Chondrocyte (in vitro differentiated cells): Measurements from ENCODE around the gene SPRN. TPM values are rescaled to one million over a fixed set of nuclear protein-coding genes. Genes with fewer than 3 reads are reported as not detected.

Source experiments
- DNase-seq: peaks from one replicate; pipeline ENCODE4 v3.0.0; 2021; ENCODE audit warnings: mixed read lengths, low spot score
- H3K27ac Mint-ChIP-seq: one replicate; pipeline ENCODE4 v1.8.0; 2021; ENCODE audit warnings: mild to moderate bottlenecking, moderate library complexity, mixed read lengths; ENCODE audit not compliant: unreplicated experiment
- H3K27me3 Mint-ChIP-seq: 2 replicates; pipeline ENCODE4 v1.8.0; 2021; ENCODE audit warnings: low read depth, mixed read lengths
- H3K36me3 Mint-ChIP-seq: 2 replicates; pipeline ENCODE4 v1.8.0; 2021; ENCODE audit warnings: low read depth, mixed read lengths
- H3K4me1 Mint-ChIP-seq: 2 replicates; pipeline ENCODE4 v1.8.0; 2021; ENCODE audit warnings: low read depth, mild to moderate bottlenecking, mixed read lengths
- H3K4me3 Mint-ChIP-seq: one replicate; pipeline ENCODE4 v1.8.0; 2021; ENCODE audit warnings: mild to moderate bottlenecking, moderate library complexity, mixed read lengths; ENCODE audit not compliant: unreplicated experiment
- H3K9me3 Mint-ChIP-seq: 2 replicates; pipeline ENCODE4 v1.8.0; 2021; ENCODE audit warnings: low read depth, mixed read lengths
- total RNA-seq: library from RNA; stranded (reverse); gene quantifications from 3 replicates; pipeline ENCODE4 v1.2.1, GENCODE V29; 2021
- TF ChIP-seq, protein P1 (sequence below): fragments of 200-600 bp; sonication (generic); IDR thresholded peaks from 2 replicates; pipeline ENCODE4 v1.5.0; 2021; ENCODE audit warnings: antibody characterized with exemption, mild to moderate bottlenecking, moderate library complexity

Gene SPRN
- total RNA-seq, 1 donor from 2014 or later = 6.5 TPM

DNA sequence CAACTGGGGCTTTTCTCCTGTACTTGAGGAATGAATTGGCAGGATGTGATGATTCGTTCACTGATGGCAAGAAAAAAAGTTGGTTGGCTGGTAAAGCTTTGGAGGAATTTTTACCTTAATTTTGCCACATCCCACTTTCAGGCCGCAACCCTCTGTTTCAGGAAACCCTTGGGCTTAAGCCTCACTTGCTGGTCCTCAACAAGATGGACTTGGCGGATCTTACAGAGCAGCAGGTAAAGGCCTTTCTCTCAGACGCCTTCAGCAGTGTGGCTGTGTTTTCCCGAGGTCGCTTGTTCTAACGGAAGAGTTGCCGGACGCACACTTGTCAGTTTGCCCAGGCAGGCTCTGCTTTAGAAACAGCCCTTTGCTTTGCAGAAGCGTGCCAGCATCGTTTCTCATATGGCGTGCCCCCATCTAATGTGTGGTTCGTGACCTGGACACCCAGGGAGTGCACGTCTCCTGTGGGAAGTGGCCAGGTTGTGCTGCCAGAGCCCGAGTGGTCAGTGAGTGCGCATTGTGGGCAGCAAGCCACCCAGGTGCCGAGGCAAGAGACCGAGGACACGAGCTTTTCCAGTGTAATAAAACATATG, 28.3 kb downstream of the SPRN start:
- Mint-ChIP-seq H3K27ac (no peak overlapping the region), H3K27me3 (no peaks in the 10 kb centered on the region), H3K4me3 (peak overlapping the region; percentile 94), H3K36me3 (peaks cover 11% of the 10 kb centered on the region), H3K9me3 (no peaks in the 10 kb centered on the region), H3K4me1 (peaks cover 18% of the 10 kb centered on the region)
- DNase-seq = no peak
- TF ChIP-seq, protein P1, sequence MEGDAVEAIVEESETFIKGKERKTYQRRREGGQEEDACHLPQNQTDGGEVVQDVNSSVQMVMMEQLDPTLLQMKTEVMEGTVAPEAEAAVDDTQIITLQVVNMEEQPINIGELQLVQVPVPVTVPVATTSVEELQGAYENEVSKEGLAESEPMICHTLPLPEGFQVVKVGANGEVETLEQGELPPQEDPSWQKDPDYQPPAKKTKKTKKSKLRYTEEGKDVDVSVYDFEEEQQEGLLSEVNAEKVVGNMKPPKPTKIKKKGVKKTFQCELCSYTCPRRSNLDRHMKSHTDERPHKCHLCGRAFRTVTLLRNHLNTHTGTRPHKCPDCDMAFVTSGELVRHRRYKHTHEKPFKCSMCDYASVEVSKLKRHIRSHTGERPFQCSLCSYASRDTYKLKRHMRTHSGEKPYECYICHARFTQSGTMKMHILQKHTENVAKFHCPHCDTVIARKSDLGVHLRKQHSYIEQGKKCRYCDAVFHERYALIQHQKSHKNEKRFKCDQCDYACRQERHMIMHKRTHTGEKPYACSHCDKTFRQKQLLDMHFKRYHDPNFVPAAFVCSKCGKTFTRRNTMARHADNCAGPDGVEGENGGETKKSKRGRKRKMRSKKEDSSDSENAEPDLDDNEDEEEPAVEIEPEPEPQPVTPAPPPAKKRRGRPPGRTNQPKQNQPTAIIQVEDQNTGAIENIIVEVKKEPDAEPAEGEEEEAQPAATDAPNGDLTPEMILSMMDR = no peak

DNA sequence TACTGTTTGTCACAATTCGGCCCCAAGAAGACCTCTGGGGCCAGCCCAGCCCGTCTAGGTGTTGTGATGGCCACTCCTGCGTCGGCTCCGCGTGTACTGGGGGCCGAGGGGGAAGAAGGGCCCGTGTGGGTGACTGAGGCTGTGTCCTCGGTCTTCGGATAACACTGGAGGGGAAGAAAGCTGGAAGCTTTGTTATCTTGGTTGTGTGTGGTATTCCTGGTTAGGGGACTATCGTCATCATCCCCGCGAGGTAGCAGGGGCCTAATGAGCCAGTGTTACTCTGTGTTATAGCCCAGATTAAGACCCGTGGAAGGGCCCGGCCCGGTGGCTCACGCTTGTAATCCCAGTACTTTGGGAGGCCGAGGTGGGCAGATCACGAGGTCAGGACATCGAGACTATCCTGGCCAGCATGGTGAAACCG, 29.6 kb downstream of the SPRN start:
- no peaks in the 10 kb centered on the region for H3K27me3 Mint-ChIP-seq

DNA sequence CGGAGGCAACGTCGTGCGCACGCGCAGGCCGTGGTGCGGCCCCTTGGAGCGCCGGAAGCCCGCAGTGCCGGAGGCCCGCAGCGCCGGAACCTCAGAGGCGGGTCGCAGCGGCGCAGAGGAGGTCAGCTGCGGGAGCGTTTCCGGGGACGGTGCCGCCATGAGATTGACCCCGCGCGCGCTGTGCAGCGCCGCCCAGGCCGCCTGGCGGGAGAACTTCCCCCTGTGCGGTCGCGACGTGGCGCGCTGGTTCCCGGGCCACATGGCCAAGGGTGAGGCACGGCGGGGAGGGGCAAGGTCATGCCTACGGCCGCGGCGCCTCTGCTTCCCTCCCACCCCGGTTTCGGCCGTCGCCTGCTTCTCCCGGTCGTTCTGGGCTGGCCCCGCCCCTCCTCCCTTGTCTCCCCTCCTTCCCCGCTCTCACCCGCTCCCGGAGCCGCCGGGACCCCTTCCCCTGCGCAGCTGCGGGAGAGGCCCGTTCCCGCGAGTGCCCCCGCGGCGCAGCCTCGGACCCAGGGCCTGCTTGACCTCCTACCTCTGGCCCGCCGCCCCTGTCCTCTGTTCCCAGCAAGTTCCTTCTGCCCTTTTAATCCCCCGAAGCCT, 30.3 kb downstream of the SPRN start, which contains the start of gene MTG1:
Gene MTG1, plus strand, starts transcription at position 94 of the 600 bp plus-strand sequence. Its CDS starts 64 bp downstream, at position 158.
- Mint-ChIP-seq H3K9me3 (no peaks in the 10 kb centered on the region), H3K4me1 (peaks cover 18% of the 10 kb centered on the region), H3K27me3 (no peaks in the 10 kb centered on the region), H3K27ac (peak within 1 kb of the TSS; percentile 90), H3K36me3 (peaks cover 7% of the 10 kb centered on the region), H3K4me3 (peak within 1 kb of the TSS; percentile 94)
- TF ChIP-seq, protein P1 = peak; percentile 50
- peak; percentile 97 for DNase-seq

More for the DNA sequence above, 29.6 kb downstream of the SPRN start:
- peaks cover 18% of the 10 kb centered on the region for H3K4me1 Mint-ChIP-seq
- H3K36me3 Mint-ChIP-seq = peaks cover 9% of the 10 kb centered on the region
- DNase-seq = no peak
- TF ChIP-seq, protein P1 = no peak
- peak overlapping the region; percentile 94 for H3K4me3 Mint-ChIP-seq
- H3K27ac Mint-ChIP-seq = peak overlapping the region; percentile 90
- H3K9me3 Mint-ChIP-seq = no peaks in the 10 kb centered on the region

DNA sequence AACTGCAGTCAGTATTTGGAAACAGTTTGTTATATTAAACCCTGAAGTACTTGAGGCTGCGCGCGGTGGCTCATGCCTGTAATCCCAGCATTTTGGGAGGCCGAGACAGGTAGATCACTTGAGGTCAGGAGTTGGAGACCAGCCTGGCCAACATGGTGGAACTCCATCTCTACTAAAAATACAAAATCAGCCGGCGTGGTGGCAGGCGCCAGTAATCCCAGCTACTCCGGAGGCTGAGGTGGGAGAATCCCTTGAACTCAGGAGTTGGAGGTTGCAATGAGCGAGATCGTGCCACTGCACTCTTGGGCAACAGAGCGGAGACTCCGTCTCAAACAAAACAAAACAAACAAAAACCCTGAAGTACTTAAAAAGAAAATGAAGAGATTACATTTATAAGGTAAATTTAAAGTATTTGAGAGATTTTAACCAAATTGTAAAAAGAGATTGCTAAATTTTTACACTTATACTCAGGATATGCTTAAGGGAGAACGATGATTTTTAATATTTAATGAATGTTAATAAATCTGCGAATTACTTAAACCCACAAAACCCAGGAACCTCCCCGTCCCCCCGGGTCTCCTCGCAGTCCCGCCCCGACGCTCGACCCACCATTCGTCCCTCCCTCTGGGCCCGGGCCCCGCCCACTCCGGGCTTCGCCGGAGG, 30.9 kb downstream of the SPRN start:
- peaks cover 7% of the 10 kb centered on the region for H3K36me3 Mint-ChIP-seq
- H3K9me3 Mint-ChIP-seq = no peaks in the 10 kb centered on the region
- H3K27me3 Mint-ChIP-seq = no peaks in the 10 kb centered on the region
- peak overlapping the region; percentile 45 for H3K27ac Mint-ChIP-seq
- H3K4me3 Mint-ChIP-seq = peak overlapping the region; percentile 94
- no peak for DNase-seq
- TF ChIP-seq, protein P1 = no peak
- peaks cover 18% of the 10 kb centered on the region for H3K4me1 Mint-ChIP-seq

DNA sequence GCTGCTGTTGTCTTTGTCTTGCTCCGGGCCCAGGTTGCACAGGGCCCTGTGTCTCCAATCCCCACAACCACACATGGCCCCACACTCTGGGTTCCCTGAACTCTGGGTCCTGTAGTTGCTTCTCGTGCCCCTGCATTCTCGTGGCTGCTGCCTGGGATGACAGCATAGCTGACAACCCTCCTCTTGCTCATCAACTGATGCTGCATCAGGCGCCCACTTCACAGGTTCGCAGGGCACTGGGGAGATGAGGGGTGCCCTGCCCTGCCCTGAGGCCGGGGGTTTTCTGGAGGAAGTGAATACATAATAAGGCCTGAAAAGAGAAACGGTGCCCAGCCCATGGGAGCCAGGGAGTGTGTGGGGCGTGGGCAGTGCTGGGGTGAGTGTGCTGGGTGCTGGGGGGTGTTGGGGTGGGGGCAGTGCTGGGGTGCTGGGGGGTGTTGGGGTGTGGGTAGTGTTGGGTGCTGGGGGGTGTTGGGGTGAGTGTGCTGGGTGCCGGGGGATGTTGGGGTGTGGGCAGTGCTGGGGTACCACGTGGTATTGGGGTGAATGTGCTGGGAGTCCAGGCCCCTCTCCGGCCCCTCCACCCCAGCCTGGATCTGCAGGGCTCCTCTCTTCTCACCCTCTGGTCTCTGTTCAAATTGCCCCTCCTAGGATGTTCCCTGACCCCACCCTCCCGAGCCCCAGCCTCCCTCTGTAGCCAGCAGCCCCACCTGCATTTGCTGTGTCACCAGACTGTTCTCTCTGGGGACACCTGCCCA, 32.5 kb downstream of the SPRN start:
- Mint-ChIP-seq H3K36me3 (peaks cover under 1% of the 10 kb centered on the region), H3K4me1 (peaks cover 18% of the 10 kb centered on the region), H3K9me3 (no peaks in the 10 kb centered on the region), H3K4me3 (no peak overlapping the region), H3K27me3 (no peaks in the 10 kb centered on the region), H3K27ac (no peak overlapping the region)
- DNase-seq = no peak
- TF ChIP-seq, protein P1 = no peak
